T-helper 2 cell treated with Interferon-gamma antibody and Interleukin-4, amounts not matched to agents 100 ng/mL and 5 ng/mL, for 36 hours (primary cell): ENCODE measurements around the gene ARAP3. TPM values are rescaled to one million over a fixed set of nuclear protein-coding genes. Genes with fewer than 3 reads are reported as not detected.

Experiments
- intact Hi-C: fragments of 100-400 bp; cut with micrococcal nuclease; formaldehyde crosslinking; loops from one replicate; pipeline ENCODE4 v1.15.1; 2023
- total RNA-seq: library from RNA; stranded (reverse); gene quantifications from 2 replicates; pipeline ENCODE4 v1.2.3, GENCODE V29; 2022

ARAP3 gene
- total RNA-seq, 1 donor from 2014 or later = 7.2 TPM

- intact Hi-C loops = loop anchor here (5.0 kb wide), 1 partner anchor 109 kb away; no protein-coding TSS in a partner anchor
These were observed 21.1 kb upstream of the ARAP3 start for GRCh38 chr5:141703133-141703561.

GRCh38 chr5:141701360-141702119 lies 19.5 kb upstream of the ARAP3 start:
- intact Hi-C loops = loop anchor here (1.0 to 5.0 kb wide), 4 partner anchors 9 to 259 kb away; no protein-coding TSS in a partner anchor

GRCh38 chr5:141697586-141697985 lies 15.6 kb upstream of the ARAP3 start:
- intact Hi-C loops = no loop called here

- intact Hi-C loops = no loop called here
These were observed 14.4 kb upstream of the ARAP3 start for GRCh38 chr5:141696431-141696830.

GRCh38 chr5:141695627-141696215 lies 13.7 kb upstream of the ARAP3 start:
- intact Hi-C loops = no loop called here

- intact Hi-C loops = no loop called here
These were observed 12.4 kb upstream of the ARAP3 start for GRCh38 chr5:141694479-141694878.

- intact Hi-C loops = loop anchor here (1.0 to 2.0 kb wide), 9 partner anchors 9 to 452 kb away; partner anchors contain the start of genes DELE1 and RNF14
These were observed 11.1 kb upstream of the ARAP3 start for GRCh38 chr5:141692919-141693725.

GRCh38 chr5:141692533-141692888 lies 10.5 kb upstream of the ARAP3 start:
- intact Hi-C loops = loop anchor here (1.0 to 2.0 kb wide), 9 partner anchors 9 to 452 kb away; partner anchors contain the start of genes DELE1 and RNF14

- intact Hi-C loops = loop anchor here (1.0 to 2.0 kb wide), 9 partner anchors 9 to 453 kb away; partner anchors contain the start of genes DELE1 and RNF14
These were observed 10.0 kb upstream of the ARAP3 start for GRCh38 chr5:141691867-141692532.

GRCh38 chr5:141691286-141691866 lies 9.3 kb upstream of the ARAP3 start:
- intact Hi-C loops = no loop called here

GRCh38 chr5:141686648-141687416 lies 4.8 kb upstream of the ARAP3 start:
- intact Hi-C loops = no loop called here

GRCh38 chr5:141685591-141685990 lies 3.6 kb upstream of the ARAP3 start:
- intact Hi-C loops = no loop called here

GRCh38 chr5:141683596-141684141 lies 1.6 kb upstream of the ARAP3 start:
- intact Hi-C loops = loop anchor here (1.0 kb wide), 1 partner anchor 9 kb away; no protein-coding TSS in a partner anchor

GRCh38 chr5:141681295-141681694 lies 735 bp downstream of the ARAP3 start:
- intact Hi-C loops = no loop called here

- intact Hi-C loops = no loop called here
These were observed 1.3 kb downstream of the ARAP3 start for GRCh38 chr5:141680751-141681201.

GRCh38 chr5:141680178-141680577 lies 1.9 kb downstream of the ARAP3 start:
- intact Hi-C loops = no loop called here

- intact Hi-C loops = no loop called here
These were observed 4.6 kb downstream of the ARAP3 start for GRCh38 chr5:141677415-141677814.

- intact Hi-C loops = no loop called here
These were observed 6.4 kb downstream of the ARAP3 start for GRCh38 chr5:141675672-141676071.

- intact Hi-C loops = no loop called here
These were observed 7.3 kb downstream of the ARAP3 start for GRCh38 chr5:141674747-141675146.
